Activated CD4-positive, CD25-positive, alpha-beta regulatory T cell treated with anti-CD3 and anti-CD28 coated beads, Interleukin-2, amount 50 U/mL, for 24 hours (primary cell): ENCODE results near the gene TNFRSF1A.
"Not testable (repeated sequence)": the region's sequence is repeated elsewhere in the genome, so short reads cannot be mapped to it uniquely, and the experiment has no call there.

Source experiments
- ATAC-seq, 2 donors: fragments of 150-1000 bp; cut with Tn5 transposase; one replicate each; pipeline ENCODE4 v1.10.0; 2021; ENCODE audit warnings: mild to moderate bottlenecking in 1 of 2, moderate library complexity in 1 of 2

The TNFRSF1A gene

DNA sequence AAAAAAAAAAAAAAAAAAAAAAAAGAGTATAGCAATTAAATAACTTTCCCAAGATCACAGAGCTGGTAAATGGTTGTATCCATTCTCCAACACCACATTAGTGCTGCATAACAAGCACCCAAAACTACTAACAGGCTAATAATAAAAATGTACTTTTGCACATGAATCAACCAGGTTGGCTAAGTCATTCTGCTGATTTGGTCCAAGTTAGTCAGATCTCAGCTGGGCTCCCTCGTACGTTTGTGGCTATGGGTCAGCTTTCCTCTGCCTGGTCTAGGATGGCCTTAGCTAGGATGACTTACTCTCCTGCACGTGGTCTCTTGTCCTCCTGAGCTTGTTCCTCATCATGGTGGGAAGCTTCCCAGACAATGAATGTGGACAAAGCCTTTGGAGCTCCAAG, 39.3 kb downstream of the TNFRSF1A start:
- ATAC-seq, result no peak

DNA sequence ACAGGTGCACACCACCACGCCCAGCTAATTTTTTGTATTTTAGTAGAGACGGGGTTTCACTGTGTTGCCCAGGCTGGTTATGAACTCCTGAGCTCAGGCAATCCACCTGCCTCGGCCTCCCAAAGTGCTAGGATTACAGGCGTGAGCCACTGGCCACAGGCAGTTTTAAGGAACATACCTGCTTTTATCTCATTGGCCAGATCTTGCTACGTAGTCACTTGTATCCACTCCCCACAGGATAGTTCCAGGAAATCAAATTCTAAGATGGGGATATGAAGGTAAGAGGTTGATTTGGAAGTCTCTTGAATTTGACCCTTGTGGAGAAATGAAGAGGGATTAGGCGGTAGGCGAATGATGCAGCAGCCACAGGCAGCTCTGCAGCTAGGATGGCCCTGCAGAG, 40.2 kb downstream of the TNFRSF1A start:
- ATAC-seq, result no peak

DNA sequence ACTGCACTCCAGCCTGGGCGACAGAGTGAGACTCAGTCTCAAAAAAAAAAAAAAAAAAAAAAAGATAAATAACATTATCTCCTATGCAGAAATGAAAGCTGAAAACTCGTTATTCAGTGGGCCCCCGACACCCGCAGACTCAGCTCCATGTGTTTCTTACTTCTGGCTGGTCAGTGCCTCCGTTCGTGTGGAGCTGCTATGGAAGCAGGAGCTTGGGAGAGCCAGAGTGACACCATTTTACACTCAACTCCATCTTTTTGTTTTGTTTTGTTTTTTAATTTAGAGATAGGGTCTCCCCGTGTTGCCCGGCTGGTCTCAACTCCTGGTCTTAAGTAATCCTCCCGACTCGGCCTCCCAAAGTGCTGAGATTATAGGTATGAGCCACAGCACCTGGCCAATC, 44.7 kb downstream of the TNFRSF1A start:
- ATAC-seq, result no peak

DNA sequence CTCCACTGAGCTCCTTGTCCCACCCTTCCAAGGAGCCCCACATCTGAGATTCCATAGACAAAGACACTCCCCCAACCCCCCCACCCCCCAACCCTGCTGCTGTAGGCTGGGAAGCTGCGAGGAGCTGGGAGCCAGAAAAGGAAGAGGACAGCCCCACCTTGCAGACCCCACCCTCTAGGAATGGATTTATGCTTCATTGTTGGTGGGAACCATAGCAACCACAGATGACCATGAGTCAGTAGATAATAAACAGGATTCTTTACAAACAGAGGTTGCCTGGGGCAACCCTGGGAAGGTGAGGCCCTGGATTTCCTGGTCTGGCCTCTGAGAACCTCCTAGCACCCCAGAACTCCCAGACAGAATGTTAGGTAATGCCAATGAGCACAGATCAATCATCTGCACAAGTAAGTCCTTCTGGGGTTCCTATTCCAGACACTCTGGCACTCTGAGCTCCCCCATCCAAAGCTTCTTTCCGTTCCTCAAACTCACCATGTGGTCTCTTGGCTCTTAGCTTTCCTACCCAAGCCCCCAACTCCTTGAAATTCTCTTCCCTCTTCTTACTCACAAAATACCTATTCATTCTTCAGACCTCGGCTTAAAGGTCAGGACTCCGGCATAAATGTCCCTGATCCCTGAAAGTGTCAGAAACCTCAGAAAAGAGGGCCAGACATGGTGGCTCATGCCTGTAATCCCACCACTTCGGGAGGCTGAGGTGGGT, 46.6 kb downstream of the TNFRSF1A start:
- no peak for ATAC-seq

DNA sequence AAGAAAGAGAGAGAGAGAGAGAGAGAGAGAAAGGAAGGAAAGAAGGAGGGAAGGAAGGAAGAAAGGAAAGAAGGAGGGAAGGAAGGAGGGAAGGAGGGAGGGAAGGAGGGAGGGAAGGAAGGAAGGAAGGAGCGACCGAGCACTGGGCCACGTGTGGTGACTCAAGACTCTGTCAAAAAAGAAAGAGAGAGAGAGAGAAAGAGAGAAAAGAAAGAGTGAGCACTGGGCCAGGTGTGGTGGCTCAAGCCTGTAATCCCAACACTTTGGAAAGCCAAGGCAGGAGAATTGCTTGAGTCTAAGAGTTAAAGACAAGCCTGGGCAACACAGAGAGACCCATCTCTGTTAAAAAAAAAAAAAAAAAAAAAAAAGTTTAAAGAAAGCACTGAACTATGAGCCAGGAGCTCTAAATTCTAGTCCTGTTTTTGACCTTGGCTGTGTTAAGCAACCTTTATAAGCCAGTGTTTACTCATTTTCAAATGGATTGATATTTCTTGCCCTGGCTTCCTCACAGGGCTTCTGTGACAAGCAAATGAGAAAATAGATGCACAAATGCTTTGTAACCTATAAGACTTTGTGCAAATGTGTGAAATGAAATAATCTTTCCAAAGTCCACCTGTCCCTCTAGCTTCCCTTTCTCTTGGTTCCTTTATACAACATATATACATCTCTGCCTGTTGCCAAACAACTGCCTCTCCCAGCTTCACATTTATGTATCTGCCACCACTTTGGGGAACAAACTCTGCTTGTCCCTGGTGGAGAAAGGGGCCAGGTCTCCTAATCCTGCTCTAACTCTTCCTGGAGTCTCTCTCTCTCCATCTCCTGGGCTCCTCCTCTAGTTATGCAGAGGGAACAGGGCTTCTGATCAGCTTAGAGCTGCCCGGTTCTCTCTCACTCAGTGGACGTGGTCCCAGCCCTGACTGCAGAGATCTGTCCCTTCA, 47.5 kb downstream of the TNFRSF1A start:
- ATAC-seq, result no peak

DNA sequence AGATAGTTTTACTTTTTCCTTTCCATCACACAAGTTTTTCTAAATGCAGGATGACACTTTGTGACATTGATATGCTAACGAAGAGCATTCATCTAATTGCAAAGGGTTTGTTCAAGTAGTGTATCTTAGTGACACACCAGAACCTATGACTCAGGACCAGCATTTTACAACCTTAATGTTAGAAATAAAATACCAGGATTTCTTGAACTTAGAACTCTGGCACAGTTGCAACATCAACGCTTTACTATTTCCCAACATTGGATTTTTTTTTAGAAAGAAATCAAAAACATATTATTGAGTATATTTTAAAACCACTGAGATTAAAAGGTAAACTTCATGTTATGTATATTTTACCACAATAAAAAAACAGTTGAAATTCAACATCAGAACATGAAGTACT, 49.3 kb downstream of the TNFRSF1A start:
- no peak for ATAC-seq

DNA sequence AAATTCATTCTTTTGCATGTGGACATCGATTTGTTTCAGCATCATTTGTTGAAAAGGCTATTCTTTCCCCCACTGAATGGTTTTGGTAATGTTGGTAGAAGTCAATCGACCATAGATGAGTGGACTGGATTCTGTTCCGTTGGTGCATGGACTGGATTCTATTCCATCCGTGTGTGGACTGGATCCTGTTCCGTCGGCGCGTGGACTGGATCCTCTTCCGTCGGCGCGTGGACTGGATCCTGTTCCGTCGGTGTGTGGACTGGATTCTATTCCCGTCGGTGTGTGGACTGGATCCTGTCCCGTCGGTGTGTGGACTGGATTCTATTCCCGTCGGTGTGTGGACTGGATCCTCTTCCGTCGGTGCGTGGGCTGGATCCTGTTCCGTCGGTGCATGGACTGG, 52.0 kb downstream of the TNFRSF1A start:
- not testable (repeated sequence) for ATAC-seq

DNA sequence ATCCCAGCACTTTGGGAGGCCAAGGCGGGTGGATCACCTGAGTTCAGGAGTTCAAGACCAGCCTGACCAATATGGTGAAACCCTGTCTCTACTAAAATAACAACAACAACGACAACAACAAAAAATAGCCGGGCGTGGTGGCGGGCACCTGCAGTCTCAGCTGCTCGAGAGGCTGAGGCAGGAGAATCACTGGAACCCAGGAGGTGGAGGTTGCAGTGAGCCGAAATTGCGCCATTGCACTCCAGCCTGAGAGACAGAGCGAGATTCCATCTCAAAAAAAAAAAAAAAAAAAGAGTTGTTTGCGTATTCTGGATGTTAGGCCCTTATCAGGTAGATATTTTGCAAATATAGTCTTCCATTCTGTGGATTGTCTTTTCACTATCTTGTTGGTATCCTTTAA, 52.8 kb downstream of the TNFRSF1A start:
- ATAC-seq, result not testable (repeated sequence)

DNA sequence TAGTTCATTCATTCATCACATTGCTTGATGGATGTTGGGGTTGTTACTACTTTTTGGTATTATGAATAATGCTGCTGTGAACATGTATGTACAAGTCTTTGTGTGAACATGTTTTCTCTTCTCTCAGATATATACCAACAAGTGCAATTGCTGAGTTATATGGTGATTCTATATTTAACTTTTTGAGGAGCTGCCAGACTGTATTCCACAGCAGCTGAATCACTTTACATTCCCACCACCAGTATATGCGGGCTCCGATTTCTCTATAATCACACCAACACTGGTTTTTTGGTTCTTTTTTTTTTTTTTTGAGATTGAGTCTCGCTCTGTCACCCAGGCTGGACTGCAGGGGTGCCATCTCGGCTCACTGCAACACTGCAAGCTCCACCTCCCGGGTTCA, 53.6 kb downstream of the TNFRSF1A start:
- no peak for ATAC-seq

DNA sequence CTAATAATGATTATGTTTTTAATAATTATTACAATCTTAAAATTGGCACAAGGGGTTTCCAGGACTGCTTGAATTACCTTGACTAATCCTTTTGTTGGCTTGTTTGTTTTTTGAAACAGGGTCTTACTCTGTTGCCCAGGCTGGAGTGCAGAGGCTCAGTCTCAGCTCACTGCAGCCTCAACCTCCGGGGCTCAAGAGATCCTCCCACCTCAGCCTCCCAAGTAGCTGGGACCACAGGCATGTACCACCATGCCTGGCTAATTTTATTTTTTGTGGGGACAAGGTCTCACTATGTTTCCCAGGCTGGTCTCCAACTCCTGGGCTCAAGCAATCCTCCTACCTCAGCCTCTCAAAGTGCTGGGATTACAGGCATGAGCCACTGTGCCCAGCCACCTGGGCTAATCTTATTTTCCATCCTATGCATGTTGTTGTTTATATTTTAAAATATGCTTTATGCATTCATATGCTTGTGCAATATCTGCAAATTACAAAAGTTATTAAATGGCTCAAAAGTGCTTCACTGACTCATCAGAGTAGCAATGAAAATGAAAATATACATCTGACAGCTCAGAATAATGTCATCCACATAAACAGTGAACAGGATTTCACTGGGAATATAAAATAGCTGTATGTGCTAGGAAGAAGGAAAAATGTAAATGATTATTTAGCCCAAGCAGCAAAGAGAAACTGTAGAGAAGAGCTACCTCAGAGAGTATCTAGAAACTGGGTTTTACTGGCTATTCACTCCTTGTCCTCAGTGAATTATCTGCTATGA, 56.2 kb downstream of the TNFRSF1A start:
- ATAC-seq, result no peak

DNA sequence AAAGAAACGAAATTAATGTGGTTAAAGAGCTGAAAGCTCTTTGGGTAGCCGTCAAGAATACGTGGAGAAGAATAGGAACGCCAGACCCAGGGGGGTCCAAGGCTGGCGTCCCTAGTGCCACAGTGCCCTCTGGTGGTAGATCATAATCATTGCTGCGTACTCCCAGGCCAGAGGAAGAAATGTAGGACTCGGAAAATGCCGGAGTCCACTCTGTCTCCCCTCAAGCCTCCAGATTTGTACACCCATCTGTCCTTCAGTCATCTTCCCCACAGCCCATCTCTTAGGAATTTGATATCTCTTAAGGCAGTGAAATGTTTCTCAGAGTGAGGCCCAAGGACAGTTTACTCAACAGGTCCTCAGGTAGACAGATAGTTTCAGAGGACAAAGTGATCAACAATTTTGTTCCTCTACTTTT, 56.8 kb downstream of the TNFRSF1A start:
- ATAC-seq, result peak; percentile 69

DNA sequence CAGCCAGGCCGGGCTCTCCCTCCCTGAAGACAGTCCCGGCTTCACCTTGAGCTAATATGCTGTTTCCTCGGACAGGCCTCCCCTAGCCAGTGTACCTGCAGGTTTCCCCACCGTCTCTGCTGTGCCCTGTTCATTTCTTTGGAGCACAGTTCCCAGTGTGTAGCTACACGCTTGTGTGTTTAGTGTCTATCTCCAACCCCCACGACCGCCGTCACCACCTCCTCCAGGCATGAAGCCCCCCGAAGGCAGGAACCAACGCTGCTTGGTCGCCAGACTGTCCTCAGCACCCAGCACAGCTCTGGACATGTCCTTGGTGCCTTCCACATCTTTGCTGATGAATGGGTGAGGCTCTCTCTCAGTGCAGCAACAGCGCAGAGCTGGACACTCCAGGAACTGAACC, 57.6 kb downstream of the TNFRSF1A start:
- ATAC-seq, result no peak

DNA sequence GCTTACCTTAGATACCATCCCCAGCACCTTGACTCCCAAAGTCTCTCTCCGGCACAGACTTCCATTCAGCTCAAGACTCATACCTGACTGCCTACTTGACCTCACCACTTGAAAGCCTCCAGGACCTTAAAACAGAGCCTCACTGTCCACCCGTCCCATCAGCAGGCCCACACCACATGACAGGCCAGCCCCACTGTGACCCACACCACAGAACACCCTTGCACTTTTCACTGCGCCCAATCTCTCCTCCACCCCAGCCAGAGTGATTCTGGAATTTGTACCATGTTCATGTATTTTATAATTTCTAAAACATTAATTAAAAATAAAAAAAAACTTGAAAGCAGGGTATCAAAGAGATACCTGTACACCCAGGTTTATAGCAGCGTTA, 59.4 kb downstream of the TNFRSF1A start:
- no peak for ATAC-seq

DNA sequence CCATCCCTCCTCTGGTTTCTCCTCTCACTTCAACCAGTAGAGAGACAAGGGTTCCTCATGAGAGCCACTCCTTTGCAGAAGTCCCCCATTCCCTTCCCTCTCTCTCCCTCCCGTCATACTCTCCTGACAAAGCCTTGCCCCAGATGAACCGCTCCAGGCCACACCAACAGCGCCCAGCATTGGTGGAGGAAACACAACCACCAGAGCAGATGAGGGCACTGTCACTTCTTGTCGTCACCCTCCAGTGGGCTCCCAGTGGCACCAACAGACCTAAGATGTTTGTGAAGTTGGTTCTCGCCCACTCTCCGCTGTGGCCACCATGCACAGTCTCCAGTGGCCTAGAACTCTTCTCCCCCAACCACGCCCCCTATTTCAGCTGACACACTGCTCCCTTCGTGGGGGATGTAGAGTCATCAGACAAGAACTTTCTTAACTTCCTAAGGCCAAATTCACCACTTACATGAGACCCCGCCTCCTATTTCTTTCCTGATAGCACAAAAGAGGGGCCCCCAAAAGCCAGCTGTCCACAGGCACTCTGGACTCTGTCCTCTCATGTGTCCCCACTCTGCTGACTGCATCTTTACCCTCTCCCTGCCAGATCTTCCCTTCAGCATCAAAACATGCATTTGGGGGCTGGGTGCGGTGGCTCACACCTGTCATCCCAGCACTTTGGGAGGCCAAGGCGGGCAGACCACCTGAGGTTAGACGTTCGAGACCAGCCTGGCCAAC, 60.6 kb downstream of the TNFRSF1A start:
- ATAC-seq, result no peak

DNA sequence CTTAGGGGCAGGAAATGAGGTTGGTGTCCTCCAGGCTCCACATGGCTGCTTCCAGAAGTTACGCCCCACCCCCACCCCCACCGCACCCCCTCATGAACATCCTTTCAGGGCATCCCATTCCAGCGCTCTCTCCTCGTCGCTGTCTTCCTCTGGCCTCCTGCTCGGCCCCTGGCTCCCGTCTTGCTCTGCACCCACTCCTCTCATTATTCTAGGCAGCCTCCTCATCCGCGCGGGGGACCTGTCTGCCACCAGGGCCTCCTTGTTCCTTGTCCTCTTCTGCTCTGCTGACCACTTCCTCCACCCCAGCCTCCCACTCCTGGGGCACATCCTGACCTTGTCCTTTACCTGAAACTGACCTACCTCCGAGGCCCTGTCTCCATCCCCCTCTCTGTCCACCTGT, 61.2 kb downstream of the TNFRSF1A start:
- no peak for ATAC-seq

DNA sequence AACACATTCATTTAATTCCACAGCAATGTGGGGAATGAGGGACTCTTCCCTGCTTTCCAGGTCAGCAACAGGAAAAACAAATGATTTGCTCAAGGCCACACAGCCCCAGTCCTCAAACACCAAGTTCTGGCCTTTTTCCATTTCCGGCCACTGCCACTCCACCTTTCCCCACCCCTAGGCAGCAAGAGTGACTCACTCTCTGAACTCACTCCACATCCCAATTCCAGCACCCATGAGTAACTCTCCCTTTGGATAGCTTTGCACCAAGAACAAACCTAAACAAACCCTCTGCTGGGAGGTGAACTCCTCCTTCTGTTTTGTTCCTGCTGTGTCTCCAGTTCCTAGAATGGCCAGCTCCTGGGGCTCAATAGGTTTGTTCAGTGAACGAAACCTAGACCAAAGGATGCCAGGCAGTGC, 61.8 kb downstream of the TNFRSF1A start:
- no peak for ATAC-seq

DNA sequence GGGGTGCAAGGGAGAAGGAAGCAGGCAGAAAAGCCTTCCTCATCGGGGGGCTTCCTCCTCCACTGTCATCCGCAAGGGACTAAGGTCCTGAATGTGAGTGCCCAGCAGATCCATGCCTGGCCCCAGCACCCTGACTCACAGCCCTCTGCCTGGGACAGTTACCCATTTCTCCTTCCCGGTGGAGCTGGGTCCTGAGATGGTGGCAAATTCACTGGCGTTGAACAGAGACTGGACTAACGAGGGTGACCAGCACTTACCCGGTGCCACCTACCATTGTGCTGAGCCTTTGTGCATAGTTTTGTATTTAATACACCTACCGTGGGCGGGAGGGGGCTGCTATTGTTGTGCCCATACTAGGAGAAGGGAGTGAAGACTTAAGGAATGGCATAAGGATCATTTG, 62.2 kb downstream of the TNFRSF1A start:
- no peak for ATAC-seq

DNA sequence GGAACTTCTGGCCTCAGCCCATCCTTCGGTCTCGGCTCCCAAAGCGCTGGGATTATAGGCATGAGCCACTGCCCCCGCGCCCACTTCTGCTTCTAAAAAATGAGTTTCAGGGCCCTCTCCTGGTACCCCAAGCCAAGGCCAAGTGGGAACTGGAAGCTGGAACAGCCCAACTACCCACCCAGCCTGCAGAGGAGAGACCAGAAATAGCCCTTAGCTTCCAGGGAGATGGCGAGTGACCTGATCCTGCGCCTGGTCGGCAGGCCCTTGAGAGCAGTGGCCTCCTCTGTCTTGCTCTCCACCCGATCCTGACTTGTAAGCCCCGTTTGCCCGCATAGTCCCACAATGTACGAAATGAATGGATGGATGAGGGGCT, 62.6 kb downstream of the TNFRSF1A start:
- no peak for ATAC-seq
